ENCODE measurements around the gene GALNT7.

The GALNT7 gene

GRCh38 chr4:173346074-173346473 lies 177.5 kb downstream of the GALNT7 start:
- TF ChIP-seq EZH2phosphoT487 (IDR thresholded peaks at IDR 0.05; ENCODE audit: low read depth) (no peak), CTCF (IDR thresholded peaks at IDR 0.05; ENCODE audit: low read depth, low read length) (no peak)
- H3K4me3 ChIP-seq (ENCODE audit: low read length): no peak overlapping the region
- H3K27me3 ChIP-seq (ENCODE audit: low read depth, low read length): no peaks in the 10 kb centered on the region
- no peak overlapping the region for H3K9ac ChIP-seq (ENCODE audit: low read length)
- H3K27ac ChIP-seq (ENCODE audit: low read length): no peak overlapping the region
- H2AFZ ChIP-seq (ENCODE audit: low read depth, low read length): no peak overlapping the region
- no peaks in the 10 kb centered on the region for H3K79me2 ChIP-seq (ENCODE audit: low read length)
- H3K36me3 ChIP-seq (replicated peaks; ENCODE audit: low read depth, low read length): no peaks in the 10 kb centered on the region
- no peaks in the 10 kb centered on the region for H4K20me1 ChIP-seq (ENCODE audit: insufficient read depth, low read length)
- peak overlapping the region; percentile 54 for H3K4me2 ChIP-seq (ENCODE audit: low read length)
- H3K4me1 ChIP-seq (ENCODE audit: low read length): peaks cover 13% of the 10 kb centered on the region
- H3K9me3 ChIP-seq (ENCODE audit: insufficient read depth, low read length): no peaks in the 10 kb centered on the region

- Histone ChIP-seq H3K9ac (ENCODE audit: low read length) (no peak overlapping the region), H3K36me3 (replicated peaks; ENCODE audit: low read depth, low read length) (no peaks in the 10 kb centered on the region)
- no peak for TF ChIP-seq EZH2phosphoT487 (IDR thresholded peaks at IDR 0.05; ENCODE audit: low read depth)
- TF ChIP-seq CTCF (IDR thresholded peaks at IDR 0.05; ENCODE audit: low read depth, low read length): no peak
These were observed 178.9 kb downstream of the GALNT7 start for GRCh38 chr4:173347467-173347866.

GRCh38 chr4:173357939-173358338 lies 189.3 kb downstream of the GALNT7 start:
- Histone ChIP-seq H3K36me3 (replicated peaks; ENCODE audit: low read depth, low read length) (no peaks in the 10 kb centered on the region), H3K4me3 (ENCODE audit: low read length) (no peak overlapping the region), H2AFZ (ENCODE audit: low read depth, low read length) (no peak overlapping the region), H3K4me2 (ENCODE audit: low read length) (no peak overlapping the region), H3K9ac (ENCODE audit: low read length) (no peak overlapping the region), H4K20me1 (ENCODE audit: insufficient read depth, low read length) (no peaks in the 10 kb centered on the region), H3K27ac (ENCODE audit: low read length) (no peak overlapping the region), H3K79me2 (ENCODE audit: low read length) (no peaks in the 10 kb centered on the region), H3K27me3 (ENCODE audit: low read depth, low read length) (no peaks in the 10 kb centered on the region; the same call in 1 of the 2 replicates), H3K4me1 (ENCODE audit: low read length) (0 out of 2 replicates have a peak, but pooled peaks cover 5% of the 10 kb centered on the region), H3K9me3 (ENCODE audit: insufficient read depth, low read length) (no peaks in the 10 kb centered on the region)
- no peak for TF ChIP-seq EZH2phosphoT487 (IDR thresholded peaks at IDR 0.05; ENCODE audit: low read depth)
- TF ChIP-seq CTCF (IDR thresholded peaks at IDR 0.05; ENCODE audit: low read depth, low read length): no peak

More at GRCh38 chr4:173347467-173347866, 178.9 kb downstream of the GALNT7 start:
- H4K20me1 ChIP-seq (ENCODE audit: insufficient read depth, low read length): no peaks in the 10 kb centered on the region
- H3K27ac ChIP-seq (ENCODE audit: low read length): no peak overlapping the region
- no peak overlapping the region for H2AFZ ChIP-seq (ENCODE audit: low read depth, low read length)
- no peaks in the 10 kb centered on the region for H3K79me2 ChIP-seq (ENCODE audit: low read length)
- no peak overlapping the region for H3K4me2 ChIP-seq (ENCODE audit: low read length)
- peaks cover 13% of the 10 kb centered on the region for H3K4me1 ChIP-seq (ENCODE audit: low read length)
- H3K27me3 ChIP-seq (ENCODE audit: low read depth, low read length): no peaks in the 10 kb centered on the region
- H3K4me3 ChIP-seq (ENCODE audit: low read length): no peak overlapping the region
- H3K9me3 ChIP-seq (ENCODE audit: insufficient read depth, low read length): no peaks in the 10 kb centered on the region

- Histone ChIP-seq H3K79me2 (ENCODE audit: low read length) (no peaks in the 10 kb centered on the region), H3K4me2 (ENCODE audit: low read length) (no peak overlapping the region), H3K4me3 (ENCODE audit: low read length) (no peak overlapping the region), H3K4me1 (ENCODE audit: low read length) (0 out of 2 replicates have a peak, but pooled peaks cover 5% of the 10 kb centered on the region), H3K27me3 (ENCODE audit: low read depth, low read length) (no peaks in the 10 kb centered on the region; the same call in 1 of the 2 replicates), H3K9me3 (ENCODE audit: insufficient read depth, low read length) (no peaks in the 10 kb centered on the region), H3K27ac (ENCODE audit: low read length) (no peak overlapping the region), H3K36me3 (replicated peaks; ENCODE audit: low read depth, low read length) (no peaks in the 10 kb centered on the region), H2AFZ (ENCODE audit: low read depth, low read length) (no peak overlapping the region), H3K9ac (ENCODE audit: low read length) (no peak overlapping the region), H4K20me1 (ENCODE audit: insufficient read depth, low read length) (no peaks in the 10 kb centered on the region)
- TF ChIP-seq EZH2phosphoT487 (IDR thresholded peaks at IDR 0.05; ENCODE audit: low read depth) (no peak), CTCF (IDR thresholded peaks at IDR 0.05; ENCODE audit: low read depth, low read length) (peak; percentile 58)
These were observed 192.1 kb downstream of the GALNT7 start for GRCh38 chr4:173360587-173361221.
